ENCODE data around the gene ARAF.
"Not testable (repeated sequence)": the region's sequence is repeated elsewhere in the genome, so short reads cannot be mapped to it uniquely, and the experiment has no call there.

The ARAF gene

DNA sequence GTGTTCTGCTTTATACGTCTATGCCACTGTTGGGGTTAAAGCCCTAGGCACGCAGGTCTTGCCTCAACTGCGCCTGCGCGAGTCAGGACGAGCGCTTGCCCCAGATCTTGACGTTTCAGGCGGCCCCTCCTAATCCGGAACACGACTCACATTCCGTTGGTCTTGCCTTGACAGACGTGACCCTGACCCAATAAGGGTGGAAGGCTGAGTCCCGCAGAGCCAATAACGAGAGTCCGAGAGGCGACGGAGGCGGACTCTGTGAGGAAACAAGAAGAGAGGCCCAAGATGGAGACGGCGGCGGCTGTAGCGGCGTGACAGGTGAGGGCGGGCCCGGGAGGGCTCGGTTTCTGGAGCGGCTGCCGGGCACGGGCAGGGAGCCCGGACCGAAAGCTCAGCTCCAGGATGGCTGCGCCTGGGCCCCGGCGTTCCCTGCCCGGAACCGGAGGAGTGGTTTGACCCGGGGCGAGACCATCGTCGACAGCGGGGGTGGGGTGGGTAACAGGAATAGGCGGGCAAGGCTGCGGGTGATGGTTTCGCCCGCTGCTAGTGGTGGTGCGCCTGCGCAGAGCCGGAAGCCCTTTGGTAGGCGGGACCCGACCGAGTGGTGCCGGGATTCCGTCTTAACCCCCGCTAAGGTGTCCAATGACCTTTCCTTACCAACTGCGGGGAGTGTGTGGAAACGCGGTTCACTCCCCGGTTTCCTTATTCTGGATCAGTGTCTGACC lies at the start of gene ARAF:
ARAF (plus strand) TSS at position 272 of the 725 bp plus-strand sequence. CDS start 1,763 bp downstream, outside the sequence.
- DNase-seq (ENCODE audit: low read depth in 2 of 2), result peak; percentile 82 to 85

DNA sequence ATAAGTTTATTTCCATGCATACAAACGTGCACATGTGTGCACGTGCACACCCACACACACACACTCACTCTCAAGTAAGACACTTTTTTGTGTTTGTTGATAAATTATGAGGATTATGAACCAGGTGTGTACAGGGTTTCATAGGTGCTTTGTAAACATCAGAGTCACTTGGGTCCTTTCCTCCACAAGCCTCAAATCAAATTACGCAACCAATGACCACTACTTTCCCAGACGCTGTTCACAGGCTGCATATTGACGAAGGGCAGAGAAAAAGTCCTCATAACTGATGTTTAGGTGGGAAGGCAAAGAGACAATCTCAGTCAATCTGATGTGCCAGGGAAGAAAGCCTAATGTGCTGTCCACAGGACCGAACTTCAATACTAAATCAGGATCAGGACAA lies 48.6 kb upstream of the ARAF start:
- not testable (repeated sequence) for DNase-seq (ENCODE audit: low read depth in 2 of 2)

DNA sequence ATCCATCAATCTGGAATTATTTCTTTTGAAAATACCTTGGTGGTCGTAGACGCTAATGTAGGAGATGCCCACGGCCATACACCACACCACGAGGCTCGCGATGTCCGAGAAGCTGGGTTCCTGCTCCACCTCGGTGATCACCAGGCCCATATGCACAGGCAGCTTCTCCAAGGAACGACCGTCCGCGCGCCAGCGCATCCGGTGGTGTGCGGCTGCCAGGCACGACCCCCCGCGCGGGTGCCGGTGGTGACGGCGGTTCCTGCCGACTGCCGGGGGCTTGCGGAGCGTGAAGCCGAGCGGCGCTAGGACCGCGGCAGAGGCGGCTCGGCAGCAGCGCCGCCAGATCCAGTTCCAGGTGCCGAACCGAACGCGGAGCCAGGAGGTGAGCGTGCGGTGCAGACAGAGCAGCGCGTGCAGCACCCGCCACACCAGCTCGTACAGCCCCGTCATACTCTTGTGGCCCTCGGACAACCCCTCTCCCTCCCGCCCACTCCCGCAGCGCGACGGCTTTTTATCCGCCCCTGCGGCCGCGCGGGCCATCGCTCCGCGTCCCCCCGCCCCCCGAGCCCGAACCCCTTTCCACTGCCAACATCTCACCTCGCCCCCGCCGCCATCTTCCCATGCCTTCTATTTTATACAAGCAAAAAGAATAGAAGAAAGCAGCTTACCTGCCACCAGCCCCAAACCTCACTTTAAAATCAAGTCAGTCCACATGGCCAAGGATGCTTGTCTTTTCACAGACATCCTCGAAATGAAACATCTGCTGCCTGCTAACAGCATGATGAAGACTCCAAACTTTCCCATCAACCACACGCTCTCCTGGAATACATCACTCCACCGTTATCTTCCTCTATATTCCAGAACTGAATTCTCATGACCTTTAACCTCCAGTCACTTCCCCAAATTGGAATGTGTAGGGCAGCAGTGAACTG lies 47.7 kb upstream of the ARAF start:
- not testable (repeated sequence) for DNase-seq (ENCODE audit: low read depth in 2 of 2)

DNA sequence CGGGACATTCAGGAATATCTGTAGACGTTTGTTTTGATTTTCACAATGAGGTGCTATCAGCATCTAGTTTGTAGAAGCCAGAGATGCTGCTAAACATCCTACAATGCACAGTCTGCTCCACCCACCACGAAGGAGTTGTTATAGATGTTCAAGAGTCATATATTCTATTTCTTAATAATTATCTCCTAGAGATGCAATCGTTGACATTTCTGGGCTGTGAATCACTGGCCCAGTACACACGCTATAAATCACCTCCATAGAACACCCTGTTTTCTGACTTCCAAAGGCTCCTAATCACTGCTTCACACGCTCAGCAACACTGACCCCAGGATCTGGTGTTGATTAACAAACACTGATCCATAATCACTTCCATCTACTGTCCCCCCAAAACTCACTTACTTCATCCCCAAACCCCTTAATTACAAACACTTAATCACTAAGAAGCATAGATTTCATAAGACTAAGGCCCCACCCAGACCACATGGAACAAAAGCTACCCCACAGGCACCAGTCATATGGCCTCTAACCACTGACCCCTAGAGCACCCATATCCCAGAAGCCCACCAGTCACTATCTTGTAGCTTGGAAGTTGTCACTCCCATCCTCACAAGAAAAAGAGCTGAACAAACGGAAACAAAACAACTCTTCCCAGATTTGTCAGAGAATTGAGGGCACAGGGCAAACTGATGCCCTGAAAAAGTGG lies 46.3 kb upstream of the ARAF start:
- no peak for DNase-seq (ENCODE audit: low read depth in 2 of 2)

DNA sequence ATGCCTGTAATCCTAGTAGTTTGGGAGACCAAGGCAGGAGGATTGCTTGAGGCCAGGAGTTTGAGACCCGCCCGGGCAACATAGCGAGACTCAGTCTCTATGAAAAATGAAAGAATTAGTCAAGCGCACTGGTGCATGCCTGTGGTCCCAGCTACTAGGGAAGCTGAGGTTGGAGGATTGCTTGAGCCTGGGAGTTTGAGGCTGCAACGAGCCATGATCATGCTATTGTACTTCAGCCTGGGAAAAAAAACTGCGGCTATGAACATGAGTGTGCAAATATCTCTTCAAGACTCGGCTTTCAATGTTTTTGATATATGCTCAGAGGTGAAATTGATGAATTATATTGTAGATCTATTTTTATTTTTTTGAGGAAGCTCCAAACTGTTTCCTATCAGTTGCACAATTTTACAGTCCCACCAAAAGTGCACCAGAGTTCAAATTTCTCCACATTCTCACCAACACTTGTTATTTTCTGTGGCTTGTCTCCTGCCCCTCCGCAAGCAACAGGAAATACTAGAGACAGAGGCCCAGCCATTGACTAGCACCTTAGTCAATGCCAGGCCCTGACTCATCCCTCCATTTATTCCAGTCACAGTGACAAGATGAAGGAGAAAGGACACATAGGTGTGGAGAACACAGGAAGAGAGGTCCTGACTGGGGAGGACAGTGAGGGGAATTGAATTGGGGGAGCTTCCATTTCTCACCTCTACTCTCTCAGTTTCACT lies 44.9 kb upstream of the ARAF start:
- no peak for DNase-seq (ENCODE audit: low read depth in 2 of 2)

DNA sequence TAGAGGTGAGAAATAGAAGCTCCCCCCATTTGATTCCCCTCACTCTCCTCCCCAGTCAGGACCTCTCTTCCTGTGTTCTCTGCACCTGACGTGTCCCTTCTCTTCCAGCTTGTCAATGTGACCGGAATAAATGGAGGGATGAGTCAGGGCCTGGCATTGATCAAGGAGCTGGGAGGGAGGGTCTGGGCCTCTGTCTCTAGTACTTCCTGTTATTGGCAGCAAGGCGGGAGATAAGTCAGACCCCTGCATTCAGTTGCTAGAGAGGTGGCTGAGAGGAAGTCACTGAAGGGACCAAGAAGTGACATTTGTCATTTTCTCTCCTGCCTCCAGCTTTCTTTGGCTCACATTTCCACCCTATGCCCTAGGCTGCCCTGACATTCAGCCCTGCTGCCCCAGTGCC lies 42.9 kb upstream of the ARAF start:
- no peak for DNase-seq (ENCODE audit: low read depth in 2 of 2)

DNA sequence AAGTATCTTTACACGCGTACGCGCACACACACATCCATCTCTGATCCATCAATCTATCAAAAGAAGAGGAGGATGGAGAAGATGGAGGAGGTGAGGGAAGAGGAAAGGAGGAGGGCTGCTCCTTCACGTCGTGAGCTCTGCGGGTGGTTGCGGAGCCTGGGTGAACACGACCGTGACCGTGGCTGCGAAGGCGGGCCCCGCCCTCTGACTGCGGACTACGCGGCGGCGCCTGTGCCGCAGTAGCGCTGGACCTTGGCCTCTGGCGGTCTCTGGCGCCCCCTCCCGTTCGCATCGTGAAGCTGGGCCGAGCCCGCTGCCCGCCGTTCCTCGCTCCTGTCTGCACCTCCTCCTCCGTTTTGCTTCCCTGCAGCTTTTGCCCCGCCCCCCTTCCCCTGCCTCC lies 37.7 kb upstream of the ARAF start:
- peak; percentile 58 to 62 for DNase-seq (ENCODE audit: low read depth in 2 of 2)

DNA sequence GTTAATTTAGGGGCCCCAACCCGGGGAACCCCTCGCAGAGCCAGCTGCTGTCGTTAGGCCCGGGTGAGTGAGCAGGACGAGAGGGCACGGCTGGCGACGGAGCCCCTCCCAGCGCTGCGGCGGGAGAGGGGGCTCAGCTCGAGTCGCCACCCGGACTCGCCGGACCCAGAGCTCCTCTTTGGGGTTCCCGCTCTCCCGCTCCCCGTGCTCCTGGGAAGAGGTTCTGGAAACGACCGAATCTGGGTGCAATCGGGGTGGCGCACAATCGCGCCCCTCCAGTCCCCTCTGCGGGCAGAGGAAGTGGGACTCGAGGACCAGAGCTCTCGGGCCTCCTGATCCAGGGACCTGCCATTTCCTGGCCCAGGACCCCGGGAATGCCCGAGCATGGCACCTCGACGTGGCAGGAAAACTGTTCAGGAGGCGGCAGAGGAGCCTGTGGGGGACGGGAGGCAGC lies 37.3 kb upstream of the ARAF start:
- no peak for DNase-seq (ENCODE audit: low read depth in 2 of 2)

DNA sequence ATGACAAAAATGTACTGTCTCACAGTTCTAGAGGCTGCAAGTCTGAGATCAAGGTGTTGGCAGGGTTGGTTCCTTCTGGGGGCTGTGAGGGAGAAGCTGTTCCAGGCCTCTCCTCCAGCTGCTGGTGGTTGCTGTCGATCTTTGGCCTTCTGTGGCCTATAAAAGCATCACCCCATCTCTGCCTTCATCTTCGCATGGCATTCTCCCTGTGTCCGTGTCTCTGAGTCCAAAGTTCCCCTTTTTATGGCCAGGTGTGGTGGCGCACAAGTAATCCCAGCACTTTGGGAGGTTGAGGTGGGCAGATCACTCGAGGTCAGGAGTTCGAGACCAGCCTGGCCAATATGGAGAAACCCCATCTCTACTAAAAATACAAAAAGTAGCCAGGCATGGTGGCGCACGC lies 31.5 kb upstream of the ARAF start:
- DNase-seq (ENCODE audit: low read depth in 2 of 2), result no peak

DNA sequence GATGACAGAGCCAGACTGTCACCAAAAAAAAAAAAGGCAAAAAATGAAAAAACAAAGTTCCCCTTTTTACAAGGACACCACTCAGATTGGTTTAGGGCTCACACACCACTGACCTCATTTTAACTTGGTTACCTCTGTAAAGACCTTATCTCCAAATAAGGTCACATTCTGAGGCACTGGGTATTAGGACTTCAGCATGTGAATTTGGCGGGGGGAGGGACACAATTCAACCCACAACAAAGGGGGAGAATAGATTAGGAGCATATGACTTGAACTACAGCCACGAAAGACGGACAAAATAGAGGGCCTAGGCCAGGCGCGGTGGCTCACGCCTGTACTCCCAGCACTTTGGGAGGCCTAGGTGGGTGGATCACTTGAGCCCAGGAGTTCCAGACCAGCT lies 31.0 kb upstream of the ARAF start:
- no peak for DNase-seq (ENCODE audit: low read depth in 2 of 2)

DNA sequence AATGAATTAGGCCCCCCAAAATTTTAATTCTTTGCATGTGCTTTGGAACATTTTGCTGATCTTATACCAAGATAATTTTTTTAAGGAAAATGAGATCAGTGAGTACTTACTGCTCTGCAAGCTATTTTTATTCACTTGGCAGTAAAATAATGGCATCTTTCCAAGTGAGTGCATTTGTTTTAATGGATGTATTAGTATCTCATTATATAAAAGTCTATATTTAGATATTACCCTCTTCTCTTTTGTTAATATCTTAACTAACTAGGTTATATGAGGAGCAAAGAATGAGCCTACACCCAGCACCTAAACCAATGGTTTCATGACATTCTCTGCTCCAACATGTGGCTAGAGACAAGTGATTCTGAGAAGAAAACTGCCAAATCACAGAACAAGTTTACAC lies 21.1 kb upstream of the ARAF start:
- no peak for DNase-seq (ENCODE audit: low read depth in 2 of 2)

DNA sequence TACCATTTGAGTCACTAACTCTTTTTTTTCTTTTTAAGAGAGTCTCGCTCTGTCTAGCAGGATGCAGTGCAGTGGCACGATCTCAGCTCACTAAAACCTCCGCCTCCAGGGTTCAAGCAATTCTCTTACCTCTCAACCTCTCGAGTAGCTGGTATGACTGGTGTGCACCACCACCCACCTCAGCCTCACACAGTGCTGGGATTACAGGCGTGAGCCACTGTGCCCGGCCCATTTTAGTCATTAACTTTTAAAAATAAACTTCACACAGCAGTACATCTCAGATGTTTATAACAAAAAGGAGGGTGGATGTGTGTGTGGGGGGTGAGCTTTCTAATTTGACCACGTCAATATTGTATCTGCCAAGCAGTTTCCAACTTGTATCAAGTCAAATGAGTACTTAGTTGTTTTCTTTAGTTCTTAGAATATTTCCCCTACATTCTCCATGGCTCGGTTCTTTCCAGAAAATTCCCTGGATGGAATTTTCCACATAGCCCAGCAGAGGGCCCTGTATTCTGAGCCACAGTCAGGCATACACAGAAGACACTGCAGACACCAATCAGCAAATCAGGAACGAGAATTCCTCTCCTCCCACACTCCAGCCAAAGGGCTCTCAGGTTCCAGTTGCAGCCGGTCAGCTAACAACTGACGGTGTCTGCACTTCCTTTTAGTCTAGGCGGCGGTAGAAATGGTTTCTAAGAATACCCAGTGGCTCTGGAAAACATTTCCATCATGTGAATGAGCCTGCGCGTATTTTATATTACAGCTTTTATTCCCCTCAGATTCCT lies 20.1 kb upstream of the ARAF start:
- DNase-seq (ENCODE audit: low read depth in 2 of 2), result no peak

DNA sequence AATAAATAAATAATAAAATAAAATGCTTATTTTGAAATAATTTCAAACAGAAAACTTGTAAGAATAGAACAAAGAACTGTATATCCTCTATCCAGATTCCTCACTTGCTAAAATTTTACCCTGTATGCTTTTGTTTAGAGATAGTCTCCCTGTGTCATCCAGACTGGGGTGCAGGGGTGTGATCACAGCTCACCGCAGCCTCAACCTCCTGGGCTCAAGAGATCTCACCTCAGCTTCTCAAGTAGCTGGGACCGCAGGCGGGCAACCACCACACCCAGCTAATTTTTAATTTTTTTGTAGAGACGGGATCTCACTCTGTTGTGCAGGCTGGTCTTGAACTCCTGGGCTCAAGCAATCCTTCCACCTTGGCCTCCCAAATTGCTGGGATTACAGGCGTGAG lies 17.5 kb upstream of the ARAF start:
- DNase-seq (ENCODE audit: low read depth in 2 of 2), result no peak

DNA sequence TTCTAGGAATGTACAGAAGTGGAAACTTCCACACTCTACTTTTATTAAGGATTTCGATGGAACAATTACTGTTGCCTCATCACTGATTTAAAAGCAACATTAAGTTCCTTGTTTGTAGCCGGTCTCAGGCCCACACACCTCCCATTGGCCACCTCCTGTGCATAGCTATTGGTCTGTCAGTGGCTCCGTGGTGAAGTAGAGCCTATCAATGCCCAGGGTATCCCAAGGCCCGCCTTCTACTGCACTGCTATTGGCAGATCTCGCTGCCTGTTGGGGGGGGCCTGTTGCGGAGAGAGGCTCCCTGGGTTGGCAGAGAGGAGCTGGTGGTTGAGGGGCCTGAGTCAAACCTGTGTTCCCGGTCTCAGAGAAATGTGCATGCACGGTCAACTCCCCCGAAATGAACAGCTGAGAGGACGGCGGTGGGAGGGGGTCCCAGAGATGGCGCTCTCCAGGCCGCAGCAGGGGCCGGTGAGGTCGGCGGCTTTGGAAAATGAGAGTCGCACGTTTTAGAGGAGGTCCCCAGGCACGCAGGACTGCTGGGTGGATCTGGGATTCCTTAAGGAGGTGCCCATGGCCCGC lies 4.9 kb upstream of the ARAF start:
- DNase-seq (ENCODE audit: low read depth in 2 of 2), result peak; percentile 50 to 67

DNA sequence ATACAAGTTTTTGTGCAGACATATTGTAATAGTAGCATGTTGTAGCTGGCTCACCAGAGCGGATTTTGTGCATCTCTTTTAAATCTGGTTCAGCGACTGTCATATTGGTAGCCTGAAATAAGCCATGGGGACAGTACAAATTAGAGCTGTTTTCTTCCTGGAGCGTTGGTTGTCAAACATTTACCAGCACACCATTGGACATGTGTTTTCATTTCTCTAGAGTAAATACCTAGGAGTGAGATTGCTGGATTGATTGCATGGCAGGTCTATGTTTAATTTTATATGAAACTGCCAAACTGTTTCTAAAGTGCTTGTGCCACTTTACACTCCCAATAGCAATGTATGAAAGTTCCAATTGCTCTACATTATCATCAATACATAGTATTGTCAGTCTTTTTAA lies 2.6 kb upstream of the ARAF start:
- DNase-seq (ENCODE audit: low read depth in 2 of 2), result no peak

DNA sequence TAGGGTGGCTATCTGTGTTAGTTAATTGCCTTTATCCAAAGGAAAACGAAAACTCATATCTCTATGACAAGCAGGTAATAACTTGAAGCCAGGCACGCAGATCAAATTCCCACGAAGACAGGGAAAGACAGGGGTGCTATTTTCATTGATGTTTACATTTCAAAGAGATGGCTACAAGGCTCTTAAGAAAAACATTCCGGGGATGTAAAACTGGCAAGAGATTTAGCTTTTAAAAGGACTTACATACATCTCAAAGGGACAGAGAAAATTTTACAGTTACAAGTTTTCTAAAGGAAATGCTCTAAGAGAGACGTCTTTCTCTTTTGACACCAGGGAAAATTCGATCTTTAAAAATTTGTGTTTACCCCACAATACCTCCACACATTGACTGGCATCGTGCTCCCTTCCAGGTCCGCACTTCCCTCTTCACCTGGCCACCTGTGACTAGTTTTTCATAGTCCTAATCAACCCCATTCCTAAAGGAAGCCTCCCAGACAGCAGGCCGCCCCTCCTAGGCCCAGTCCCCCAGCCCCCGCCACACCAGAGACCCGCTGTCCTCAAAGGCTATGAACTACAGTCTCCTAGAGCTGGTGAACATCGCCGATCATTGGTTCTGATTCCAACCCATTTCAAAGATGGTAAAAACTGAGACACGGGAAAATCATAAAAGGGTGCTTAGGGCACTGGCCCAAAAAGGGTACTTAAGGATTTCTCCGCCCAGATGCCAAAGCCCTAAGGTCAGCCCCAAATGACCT lies 649 bp upstream of the ARAF start:
- DNase-seq (ENCODE audit: low read depth in 2 of 2), result no peak

DNA sequence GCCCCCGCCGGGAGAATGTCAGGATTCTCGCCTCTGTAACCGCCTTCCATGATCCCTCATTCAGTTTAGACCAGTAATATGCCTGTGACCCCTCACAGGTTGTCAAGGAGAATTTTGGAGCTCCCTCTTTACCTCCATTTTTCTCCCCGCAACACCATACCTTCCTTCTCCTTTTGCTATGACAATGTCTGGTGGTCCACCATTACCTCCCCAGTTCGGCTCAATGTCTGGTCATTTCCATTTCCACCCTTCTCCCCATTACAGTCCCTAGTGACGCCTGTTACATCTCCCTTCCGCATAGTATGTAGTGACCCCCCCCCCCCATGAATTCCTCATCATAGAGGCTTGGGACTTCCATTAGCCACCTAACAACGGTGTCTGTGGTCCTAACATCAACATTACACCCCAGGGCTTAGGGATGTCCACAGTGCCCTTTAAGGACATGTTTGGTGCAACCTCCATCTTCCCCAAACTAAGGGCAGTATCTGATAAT lies 700 bp downstream of the ARAF start:
- DNase-seq (ENCODE audit: low read depth in 2 of 2), result no peak

DNA sequence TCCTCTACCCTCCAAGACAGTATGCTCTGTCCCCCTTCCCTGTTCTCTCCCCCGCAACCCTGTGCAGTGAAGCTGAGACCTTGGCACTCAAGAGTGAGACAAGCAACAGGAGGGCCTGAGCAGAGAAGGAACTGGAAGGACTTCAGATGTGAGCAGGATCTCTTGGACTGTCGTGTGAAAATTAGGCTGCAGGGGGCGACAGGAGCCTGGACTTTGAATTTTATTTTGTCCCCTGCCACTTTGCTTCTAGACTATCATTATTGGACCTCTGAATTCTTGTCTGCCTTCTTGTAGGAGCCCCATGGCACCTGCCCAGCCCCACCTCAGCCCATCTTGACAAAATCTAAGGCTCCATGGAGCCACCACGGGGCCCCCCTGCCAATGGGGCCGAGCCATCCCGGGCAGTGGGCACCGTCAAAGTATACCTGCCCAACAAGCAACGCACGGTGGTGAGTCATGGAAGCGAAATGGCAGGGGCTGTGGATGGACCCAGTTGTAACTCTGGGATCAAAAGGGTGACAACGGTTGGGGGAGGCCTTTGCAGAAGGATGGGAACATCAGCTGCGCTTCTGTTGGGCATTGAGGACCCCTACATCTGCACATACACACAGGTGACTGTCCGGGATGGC lies 1.7 kb downstream of the ARAF start:
- DNase-seq (ENCODE audit: low read depth in 2 of 2), result no peak

DNA sequence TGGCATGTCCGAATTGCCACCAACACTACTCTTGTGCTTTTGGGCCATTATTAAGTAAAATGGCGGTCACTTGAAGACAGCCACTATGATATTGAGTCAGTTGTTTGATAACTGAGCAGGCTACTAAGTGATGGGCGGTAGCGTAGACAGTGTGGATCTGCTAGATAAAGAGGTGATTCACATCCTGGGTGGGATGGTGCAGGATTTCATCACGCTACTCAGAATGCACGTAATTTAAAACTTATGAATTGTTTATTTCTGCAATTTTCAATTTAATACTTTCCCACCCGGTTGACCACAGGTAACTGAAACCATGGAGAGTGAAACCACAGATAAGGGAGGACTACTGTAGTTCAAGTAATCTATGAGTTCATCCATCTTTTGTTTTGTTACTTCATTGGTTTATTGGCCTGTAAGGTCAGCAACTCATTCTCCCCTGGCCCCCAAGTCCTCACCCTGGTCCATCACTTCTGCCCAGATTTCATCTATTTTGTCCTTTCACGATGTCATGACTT lies 2.9 kb downstream of the ARAF start:
- no peak for DNase-seq (ENCODE audit: low read depth in 2 of 2)
